GM18909 (cell line): ENCODE measurements around the gene TMCO2.
"Not testable (repeated sequence)": the region's sequence is repeated elsewhere in the genome, so short reads cannot be mapped to it uniquely, and the experiment has no call there.

Experiments used
- ATAC-seq: cut with Tn5 transposase; IDR thresholded peaks from one replicate; pipeline ENCODE4 v1.9.1; 2021; ENCODE audit warnings: mild to moderate bottlenecking; ENCODE audit not compliant: unreplicated experiment, poor library complexity

The TMCO2 gene

GRCh38 chr1:40247655-40248054, at the start of gene TMCO2:
Gene TMCO2, plus strand, starts transcription at chr1:40247937. Its CDS starts 57 bp downstream, at chr1:40247994.
- no peak for ATAC-seq

- ATAC-seq = no peak
These were observed 48.6 kb upstream of the TMCO2 start for GRCh38 chr1:40199126-40199525.

DNA sequence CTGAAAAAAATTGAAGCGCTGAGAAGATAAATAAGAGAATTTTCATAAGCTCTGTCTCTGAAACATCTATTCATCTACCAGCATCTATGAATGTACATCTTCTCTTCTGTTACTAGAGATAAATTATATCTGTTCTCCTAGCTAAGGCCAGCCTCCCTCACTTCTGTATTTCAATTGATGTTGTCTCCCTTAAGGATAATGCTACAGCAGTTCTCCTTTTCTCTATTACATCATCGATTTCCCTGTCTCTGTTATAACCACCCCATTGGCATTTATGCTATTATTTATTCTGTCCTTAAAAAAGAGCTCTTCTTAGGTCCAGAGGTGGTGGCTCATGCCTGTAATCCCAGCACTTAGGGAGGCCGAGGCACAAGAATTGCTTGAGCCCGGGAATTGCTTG, 42.9 kb upstream of the TMCO2 start:
- ATAC-seq = no peak

DNA sequence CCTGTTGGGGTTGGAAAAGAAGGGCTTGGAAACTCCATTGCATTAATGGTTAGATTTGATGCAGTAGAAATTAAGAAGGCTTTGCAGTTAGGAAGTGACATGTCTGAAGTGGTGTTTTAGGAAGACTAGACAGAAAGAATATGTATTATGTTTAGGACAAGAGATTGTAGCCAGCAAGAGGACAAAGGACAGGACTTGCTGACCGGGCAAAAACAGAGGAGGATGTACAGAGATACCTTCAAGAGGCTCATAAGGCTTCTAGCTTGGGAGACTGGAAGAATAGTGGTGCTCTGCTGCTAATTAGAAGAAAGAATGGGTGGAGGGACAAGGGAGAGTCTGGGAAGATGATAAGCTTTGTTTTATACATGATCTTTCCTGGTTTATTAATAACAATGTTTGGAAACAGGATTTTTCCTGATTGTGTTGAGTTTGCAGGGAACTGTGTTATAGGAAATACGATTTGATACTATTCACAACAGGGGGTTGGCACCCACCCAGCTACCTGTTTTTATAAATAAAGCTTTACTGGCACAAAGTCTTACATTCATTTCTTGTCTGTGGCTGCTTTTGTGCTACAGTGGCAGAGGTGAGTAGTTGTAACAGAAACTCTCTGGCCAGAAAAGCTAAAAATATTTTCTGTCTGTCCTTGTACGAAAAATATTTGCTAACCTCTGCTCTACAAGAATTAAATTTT, 37.1 kb upstream of the TMCO2 start:
- ATAC-seq = no peak

DNA sequence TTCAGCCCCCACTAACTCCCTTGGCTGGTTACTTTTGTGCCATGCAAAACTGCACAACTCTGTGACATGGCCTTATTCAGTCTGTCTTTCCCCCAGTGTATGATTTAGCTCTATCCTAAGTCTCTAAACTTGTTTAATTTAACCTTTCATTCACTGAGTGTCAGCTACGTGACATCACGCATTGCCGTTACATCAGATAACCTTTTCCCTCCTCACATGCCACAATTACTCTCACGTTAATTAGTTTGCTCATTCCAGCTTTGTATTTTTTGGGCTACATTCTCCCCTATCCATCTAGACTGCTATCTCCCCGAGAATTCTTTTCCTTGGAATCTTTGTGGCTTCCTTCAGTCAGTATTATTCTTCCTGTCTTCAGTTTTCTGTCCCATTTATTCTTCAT, 29.4 kb upstream of the TMCO2 start:
- ATAC-seq = no peak

- not testable (repeated sequence) for ATAC-seq
These were observed 26.2 kb upstream of the TMCO2 start for GRCh38 chr1:40221471-40221905.

GRCh38 chr1:40221977-40222772, 25.6 kb upstream of the TMCO2 start:
- ATAC-seq = no peak

- no peak for ATAC-seq
These were observed 23.7 kb upstream of the TMCO2 start for GRCh38 chr1:40224040-40224439.

DNA sequence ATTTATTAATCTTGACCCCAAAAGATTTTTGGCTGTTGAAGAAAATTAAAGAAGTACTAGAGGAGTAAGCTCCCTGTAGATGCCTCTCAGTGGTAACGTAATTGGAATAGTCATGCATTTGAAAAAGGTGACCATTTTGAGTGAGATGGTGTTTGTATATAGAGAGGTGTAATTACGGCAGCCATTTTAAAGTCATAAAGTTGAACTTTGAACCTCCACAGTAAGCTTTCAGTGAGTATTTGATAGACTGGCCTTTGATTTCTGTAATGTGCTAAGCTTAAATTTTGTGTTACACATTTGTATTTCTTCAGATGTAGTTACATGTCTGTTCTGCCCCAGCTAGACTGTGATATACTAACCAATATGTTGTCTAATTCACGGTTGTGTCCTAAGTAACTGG, 21.5 kb upstream of the TMCO2 start:
- no peak for ATAC-seq

- ATAC-seq = peak; percentile 93
These were observed 15.3 kb upstream of the TMCO2 start for GRCh38 chr1:40232444-40232843.

DNA sequence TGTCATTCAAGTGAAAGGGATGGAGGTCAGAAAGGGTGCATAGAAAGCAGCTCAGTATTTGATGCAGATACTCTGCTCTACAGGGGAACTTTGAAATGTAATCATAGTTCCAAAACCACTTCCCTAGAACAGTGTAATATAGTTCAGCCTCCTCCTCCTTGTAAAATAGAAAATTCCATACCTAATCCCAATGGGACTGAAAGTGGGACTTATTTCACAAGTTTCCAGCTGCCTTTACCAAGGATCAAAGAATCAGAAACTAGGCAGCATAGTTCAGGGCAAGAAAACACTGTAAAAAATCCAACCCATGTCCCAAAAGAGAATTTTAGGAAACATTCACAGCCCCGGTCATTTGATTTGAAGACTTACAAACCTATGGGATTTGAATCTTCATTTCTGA, 8.1 kb upstream of the TMCO2 start:
- ATAC-seq = no peak

DNA sequence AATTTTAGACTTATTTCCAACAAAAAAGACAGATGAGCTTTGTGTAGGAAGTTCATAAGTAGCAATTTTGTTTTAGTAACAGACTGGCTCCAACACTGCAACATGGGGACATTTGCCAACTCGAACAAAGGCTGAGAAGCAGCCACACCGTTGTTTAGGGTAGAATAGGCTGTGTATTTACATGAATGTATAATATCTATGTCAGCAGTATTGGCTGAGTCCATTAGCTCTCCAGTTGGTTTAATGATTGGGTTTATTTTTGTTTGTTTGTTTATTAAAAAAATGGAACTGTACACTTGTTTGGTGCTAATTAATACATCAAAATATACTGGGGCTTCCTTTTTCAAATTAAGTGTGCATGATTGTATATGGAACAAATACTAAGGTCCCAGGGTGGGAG, 7.3 kb upstream of the TMCO2 start:
- ATAC-seq = no peak

GRCh38 chr1:40241362-40241761, 6.4 kb upstream of the TMCO2 start:
- peak; percentile 14 for ATAC-seq

DNA sequence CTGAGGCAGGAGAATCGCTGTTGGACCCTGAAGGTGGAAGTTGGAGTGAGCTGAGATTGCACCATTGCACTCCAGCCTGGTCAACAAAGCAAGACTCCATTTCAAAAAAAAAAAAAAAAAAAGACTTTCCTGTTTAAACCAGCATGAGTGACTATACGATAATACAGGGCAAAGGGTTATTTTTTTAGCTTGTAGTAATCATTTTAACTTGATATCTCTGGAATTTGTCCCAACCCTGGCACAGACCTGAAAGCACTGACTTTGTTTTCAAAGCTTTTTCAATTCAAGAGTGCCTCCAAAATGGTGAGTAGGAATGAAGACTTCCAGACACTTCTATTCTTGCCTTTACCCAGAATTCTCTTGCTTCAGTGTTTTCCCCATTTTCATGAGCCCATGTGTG, 4.4 kb upstream of the TMCO2 start:
- no peak for ATAC-seq

GRCh38 chr1:40244138-40244744, 3.5 kb upstream of the TMCO2 start:
- no peak for ATAC-seq

DNA sequence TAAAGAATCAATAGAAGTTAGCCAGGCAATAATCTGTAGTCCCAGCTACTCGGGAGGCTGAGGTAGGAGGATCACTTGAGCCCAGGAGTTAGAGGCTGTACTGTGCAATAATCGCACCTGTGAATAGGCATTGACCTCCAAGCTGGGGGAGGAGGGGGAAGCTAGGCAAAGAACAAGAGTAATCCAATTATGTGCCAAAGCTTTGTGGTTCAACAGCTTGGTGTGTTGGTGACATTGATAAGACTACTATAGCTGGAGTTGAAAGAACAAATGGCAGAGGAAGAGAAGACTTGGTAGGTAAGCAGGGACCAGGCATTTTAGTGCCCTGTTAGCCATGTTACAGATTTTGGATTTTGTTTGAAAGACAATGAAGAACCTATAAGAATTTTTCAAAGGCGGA, 2.1 kb upstream of the TMCO2 start:
- ATAC-seq = no peak

GRCh38 chr1:40248412-40248811, 675 bp downstream of the TMCO2 start:
- ATAC-seq = no peak

DNA sequence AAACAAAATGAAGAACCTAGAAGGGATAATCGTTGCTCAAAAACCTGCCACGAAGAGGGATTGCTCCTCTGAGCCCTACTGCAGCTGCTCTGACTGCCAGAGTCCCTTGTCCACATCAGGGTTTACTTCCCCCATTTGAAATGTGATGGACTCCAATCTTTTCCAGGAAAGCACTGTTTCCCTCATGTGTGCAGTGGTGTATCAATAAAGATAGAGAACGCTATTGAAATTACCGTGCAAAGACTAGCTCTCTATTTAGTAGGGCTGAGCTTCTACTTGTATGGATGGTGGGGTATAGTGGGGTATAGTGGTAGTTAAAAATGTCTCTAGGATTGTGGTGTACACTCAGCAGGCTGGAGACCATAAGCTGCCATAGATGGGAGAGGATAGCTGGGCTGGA, 3.7 kb downstream of the TMCO2 start:
- ATAC-seq = no peak

GRCh38 chr1:40252601-40253000, 4.9 kb downstream of the TMCO2 start:
- ATAC-seq = no peak

- no peak for ATAC-seq
These were observed 7.5 kb downstream of the TMCO2 start for GRCh38 chr1:40255231-40255630.

GRCh38 chr1:40256401-40257084, 8.8 kb downstream of the TMCO2 start:
- ATAC-seq = no peak
